Stomach (tissue), 4 donors: Measurements from ENCODE around the gene RUFY3.

Experiments used
- CTCF ChIP-seq, 7 experiments: fragments of 450-650 bp in 4 of 7; fragments of 200-600 bp in 3 of 7; sonication (generic) in 3 of 7; IDR thresholded peaks; one replicate each; pipeline ENCODE4 v1.5.1; 2016 to 2019; ENCODE audit warnings: antibody characterized with exemption in 7 of 7, control low read depth in 2 of 7, mild to moderate bottlenecking in 1 of 7
- EP300 ChIP-seq: sonication (generic); formaldehyde crosslinking; IDR thresholded peaks from one replicate; pipeline ENCODE4 v1.6.1; 2017; ENCODE audit warnings: antibody characterized with exemption
- POLR2A ChIP-seq, 4 donors: fragments of 450-650 bp; IDR thresholded peaks; one replicate each; pipeline ENCODE4 v1.6.1; 2016; ENCODE audit warnings: antibody characterized with exemption in 4 of 4, control low read depth in 2 of 4, mild to moderate bottlenecking in 1 of 4, moderate library complexity in 1 of 4
- POLR2AphosphoS5 ChIP-seq, 3 donors: sonication (generic); formaldehyde crosslinking; IDR thresholded peaks; one replicate each; pipeline ENCODE4 v1.6.1; 2016; ENCODE audit warnings: antibody characterized with exemption in 3 of 3

GRCh38 chr4:70743731-70744130, 22.0 kb downstream of the RUFY3 start:
- no peak for TF ChIP-seq POLR2A (IDR thresholded peaks at IDR 0.05)
- TF ChIP-seq CTCF (IDR thresholded peaks at IDR 0.05), result no peak
- TF ChIP-seq EP300, result no peak
- TF ChIP-seq POLR2AphosphoS5 (IDR thresholded peaks at IDR 0.05), result no peak
